WTC11 (cell line): ENCODE measurements around the gene EDIL3. TPM values are rescaled to one million over a fixed set of nuclear protein-coding genes. Genes with fewer than 3 reads are reported as not detected.

Experiments used
- ATAC-seq: fragments of 200-7000 bp; cut with Tn5 transposase; 2 replicates; pipeline ENCODE4 v1.10.0; 2021; ENCODE audit warnings: mild to moderate bottlenecking, moderate library complexity
- CTCF ChIA-PET: fragments of 300-600 bp; sonication (Branson Sonifier 250); formaldehyde crosslinking; loops from one replicate; lab custom pipeline; 2021; ENCODE audit warnings: antibody characterized with exemption; lab: Charles Lee
- POLR2A ChIA-PET: fragments of 350-600 bp; sonication (Branson Sonifier 250); formaldehyde crosslinking; loops from one replicate; lab custom pipeline; 2021; ENCODE audit warnings: antibody characterized with exemption; lab: Charles Lee
- DNase-seq: peaks from one replicate; pipeline ENCODE4 v3.0.0; 2021; ENCODE audit warnings: low spot score
- H3K27ac Mint-ChIP-seq: 2 replicates; pipeline ENCODE4 v1.8.0; 2021; ENCODE audit warnings: mixed read lengths
- H3K27me3 Mint-ChIP-seq: 2 replicates; pipeline ENCODE4 v1.8.0; 2021; ENCODE audit warnings: low read depth, mild to moderate bottlenecking, moderate library complexity, mixed read lengths
- H3K36me3 Mint-ChIP-seq: 2 replicates; pipeline ENCODE4 v1.8.0; 2021; ENCODE audit warnings: mixed read lengths
- H3K4me1 Mint-ChIP-seq: 2 replicates; pipeline ENCODE4 v1.8.0; 2022; ENCODE audit warnings: mixed read lengths
- H3K4me3 Mint-ChIP-seq: 2 replicates; pipeline ENCODE4 v1.8.0; 2021; ENCODE audit warnings: mild to moderate bottlenecking, moderate library complexity, mixed read lengths
- H3K9me3 Mint-ChIP-seq: 2 replicates; pipeline ENCODE4 v1.8.0; 2021; ENCODE audit warnings: mixed read lengths
- ATF1 ChIP-seq: sonication (generic); formaldehyde crosslinking; IDR thresholded peaks from 2 replicates; pipeline ENCODE4 v1.8.1; 2023; ENCODE audit warnings: mild to moderate bottlenecking, moderate library complexity, missing genetic modification reagents
- E2F1 ChIP-seq: sonication (generic); formaldehyde crosslinking; IDR thresholded peaks from 2 replicates; pipeline ENCODE4 v1.8.0; 2022; ENCODE audit warnings: mild to moderate bottlenecking, missing genetic modification reagents
- E2F5 ChIP-seq: sonication (generic); formaldehyde crosslinking; IDR thresholded peaks from 2 replicates; pipeline ENCODE4 v1.8.1; 2022; ENCODE audit warnings: mild to moderate bottlenecking, moderate library complexity, missing genetic modification reagents
- ETV6 ChIP-seq: sonication (generic); formaldehyde crosslinking; IDR thresholded peaks from 2 replicates; pipeline ENCODE4 v1.8.1; 2022; ENCODE audit warnings: mild to moderate bottlenecking, missing genetic modification reagents
- GRHL2 ChIP-seq: fragments of 250-450 bp; sonication (Bioruptor Pico); IDR thresholded peaks from 2 replicates; pipeline ENCODE4 v1.8.0; 2022; ENCODE audit warnings: mild to moderate bottlenecking, moderate library complexity; ENCODE audit not compliant: insufficient replicate concordance, severe bottlenecking
- SMAD4 ChIP-seq: sonication (generic); formaldehyde crosslinking; IDR thresholded peaks from 2 replicates; pipeline ENCODE4 v1.8.0; 2022; ENCODE audit warnings: mild to moderate bottlenecking, missing genetic modification reagents
- ZBTB43 ChIP-seq: sonication (generic); formaldehyde crosslinking; IDR thresholded peaks from 2 replicates; pipeline ENCODE4 v1.8.1; 2023; ENCODE audit warnings: mild to moderate bottlenecking, missing genetic modification reagents
- ZNF121 ChIP-seq: sonication (generic); formaldehyde crosslinking; IDR thresholded peaks from 2 replicates; pipeline ENCODE4 v1.8.0; 2023; ENCODE audit warnings: missing genetic modification reagents
- ZNF232 ChIP-seq: sonication (generic); formaldehyde crosslinking; IDR thresholded peaks from 2 replicates; pipeline ENCODE4 v1.8.0; 2022; ENCODE audit warnings: mild to moderate bottlenecking, missing genetic modification reagents
- ZNF396 ChIP-seq: fragments of 250-450 bp; sonication (Bioruptor Pico); IDR thresholded peaks from 2 replicates; pipeline ENCODE4 v1.8.0; 2021; ENCODE audit warnings: mild to moderate bottlenecking, moderate library complexity, borderline replicate concordance
- ZNF416 ChIP-seq: fragments of 250-450 bp; sonication (Bioruptor Pico); IDR thresholded peaks from 2 replicates; pipeline ENCODE4 v1.9.0; 2021; ENCODE audit warnings: mild to moderate bottlenecking, inconsistent platforms
- ZNF423 ChIP-seq: fragments of 250-450 bp; sonication (Bioruptor Pico); IDR thresholded peaks from 2 replicates; pipeline ENCODE4 v2.1.2; 2022; ENCODE audit warnings: mild to moderate bottlenecking, moderate library complexity
- ZNF425 ChIP-seq: fragments of 250-450 bp; sonication (Bioruptor Pico); conservative IDR thresholded peaks from 2 replicates; pipeline ENCODE4 v1.9.0; 2021; ENCODE audit warnings: mild to moderate bottlenecking
- total RNA-seq: library from RNA; stranded (reverse); gene quantifications from 3 replicates; pipeline ENCODE4 v1.2.3, GENCODE V29; 2021
- TF ChIP-seq, protein P1 (sequence below): fragments of 250-450 bp; sonication (Bioruptor Pico); IDR thresholded peaks from 2 replicates; pipeline ENCODE4 v1.9.0; 2021; ENCODE audit warnings: moderate library complexity, mild to moderate bottlenecking, inconsistent platforms, borderline replicate concordance
- TF ChIP-seq, protein P2 (sequence below): sonication (generic); formaldehyde crosslinking; IDR thresholded peaks from 2 replicates; pipeline ENCODE4 v1.8.1; 2023; ENCODE audit warnings: mild to moderate bottlenecking, moderate library complexity, missing genetic modification reagents

EDIL3 gene
- total RNA-seq, 1 experiment from 2014 or later, result 48.3 TPM

GRCh38 chr5:84392836-84393235 lies 8.2 kb upstream of the EDIL3 start (continued):
- no peak for TF ChIP-seq ZNF425
- TF ChIP-seq ZNF416 (CRISPR knock-in tag), result no peak

DNA sequence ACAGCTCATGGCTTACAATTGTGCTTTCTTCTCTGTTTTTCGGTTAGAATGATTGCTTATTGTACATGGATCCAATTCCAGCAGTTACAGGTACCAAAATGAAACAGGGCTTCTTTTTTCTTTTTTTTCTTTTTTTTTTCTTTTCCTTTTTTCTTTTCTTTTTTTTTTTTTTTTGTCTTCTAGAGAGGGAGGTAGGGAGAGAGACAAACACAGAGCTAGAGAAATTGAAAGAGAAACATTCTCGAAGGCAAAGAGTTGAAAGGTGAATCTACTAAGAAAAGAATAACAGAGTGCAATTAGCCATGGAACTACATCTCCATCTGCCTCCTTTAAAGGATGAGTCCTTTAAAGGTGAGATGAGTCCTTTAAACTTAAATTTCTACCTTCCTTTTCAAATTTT lies 1.0 kb upstream of the EDIL3 start:
- peak overlapping the region; percentile 75 for H3K4me3 Mint-ChIP-seq
- no peaks in the 10 kb centered on the region; the same call in 1 of the 2 replicates for H3K27me3 Mint-ChIP-seq
- H3K36me3 Mint-ChIP-seq, result peaks cover 6% of the 10 kb centered on the region
- peaks cover 34% of the 10 kb centered on the region for H3K4me1 Mint-ChIP-seq
- DNase-seq, result no peak
- no peak for TF ChIP-seq ZNF232 (CRISPR knock-in tag)
- TF ChIP-seq SMAD4 (CRISPR knock-in tag), result no peak
- no peak for TF ChIP-seq ATF1 (CRISPR knock-in tag)
- no peak for TF ChIP-seq ZNF396 (CRISPR knock-in tag)
- TF ChIP-seq E2F1 (CRISPR knock-in tag), result no peak
- no peak for TF ChIP-seq ETV6 (CRISPR knock-in tag)
- TF ChIP-seq E2F5, result no peak
- no peak for TF ChIP-seq GRHL2 (CRISPR knock-in tag)
- no peak for TF ChIP-seq ZNF416 (CRISPR knock-in tag)
- TF ChIP-seq, protein P1, sequence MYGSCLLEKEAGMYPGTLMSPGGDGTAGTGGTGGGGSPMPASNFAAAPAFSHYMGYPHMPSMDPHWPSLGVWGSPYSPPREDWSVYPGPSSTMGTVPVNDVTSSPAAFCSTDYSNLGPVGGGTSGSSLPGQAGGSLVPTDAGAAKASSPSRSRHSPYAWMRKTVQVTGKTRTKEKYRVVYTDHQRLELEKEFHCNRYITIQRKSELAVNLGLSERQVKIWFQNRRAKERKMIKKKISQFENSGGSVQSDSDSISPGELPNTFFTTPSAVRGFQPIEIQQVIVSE (CRISPR knock-in tag), result no peak
- no peak for TF ChIP-seq ZNF121 (CRISPR knock-in tag)
- no peak for TF ChIP-seq ZNF423 (CRISPR knock-in tag)
- no peak for TF ChIP-seq ZBTB43 (CRISPR knock-in tag)
- TF ChIP-seq, protein P2, sequence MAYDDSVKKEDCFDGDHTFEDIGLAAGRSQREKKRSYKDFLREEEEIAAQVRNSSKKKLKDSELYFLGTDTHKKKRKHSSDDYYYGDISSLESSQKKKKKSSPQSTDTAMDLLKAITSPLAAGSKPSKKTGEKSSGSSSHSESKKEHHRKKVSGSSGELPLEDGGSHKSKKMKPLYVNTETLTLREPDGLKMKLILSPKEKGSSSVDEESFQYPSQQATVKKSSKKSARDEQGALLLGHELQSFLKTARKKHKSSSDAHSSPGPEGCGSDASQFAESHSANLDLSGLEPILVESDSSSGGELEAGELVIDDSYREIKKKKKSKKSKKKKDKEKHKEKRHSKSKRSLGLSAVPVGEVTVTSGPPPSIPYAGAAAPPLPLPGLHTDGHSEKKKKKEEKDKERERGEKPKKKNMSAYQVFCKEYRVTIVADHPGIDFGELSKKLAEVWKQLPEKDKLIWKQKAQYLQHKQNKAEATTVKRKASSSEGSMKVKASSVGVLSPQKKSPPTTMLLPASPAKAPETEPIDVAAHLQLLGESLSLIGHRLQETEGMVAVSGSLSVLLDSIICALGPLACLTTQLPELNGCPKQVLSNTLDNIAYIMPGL (CRISPR knock-in tag), result no peak
- POLR2A ChIA-PET, result interaction anchor here (0.7 kb wide), 1 partner anchor 11 kb away, joined by 6 read pairs; no protein-coding TSS in a partner anchor
- CTCF ChIA-PET, result interaction anchor here (0.7 kb wide), 1 partner anchor 340 kb away, joined by 3 read pairs; no protein-coding TSS in a partner anchor
- H3K9me3 Mint-ChIP-seq, result no peaks in the 10 kb centered on the region
- no peak overlapping the region for H3K27ac Mint-ChIP-seq
- ATAC-seq, result no peak
